Fibroblast of skin of left biceps (primary cell): ENCODE measurements around the gene SULF2.
A peak's percentile ranks its signal among the peaks of the same experiment; 100 is the strongest.

Experiments used
- DNase-seq, 2 experiments: peaks; one replicate each; pipeline ENCODE4 v3.0.0-alpha.2; 2013; ENCODE audit warnings: low read depth in 2 of 2

The SULF2 gene

GRCh38 chr20:47737923-47738322 lies 47.4 kb downstream of the SULF2 start:
- no peak for DNase-seq

- DNase-seq = no peak
These were observed 48.6 kb downstream of the SULF2 start for GRCh38 chr20:47736570-47737152.

- DNase-seq = no peak
These were observed 49.6 kb downstream of the SULF2 start for GRCh38 chr20:47735412-47736400.

DNA sequence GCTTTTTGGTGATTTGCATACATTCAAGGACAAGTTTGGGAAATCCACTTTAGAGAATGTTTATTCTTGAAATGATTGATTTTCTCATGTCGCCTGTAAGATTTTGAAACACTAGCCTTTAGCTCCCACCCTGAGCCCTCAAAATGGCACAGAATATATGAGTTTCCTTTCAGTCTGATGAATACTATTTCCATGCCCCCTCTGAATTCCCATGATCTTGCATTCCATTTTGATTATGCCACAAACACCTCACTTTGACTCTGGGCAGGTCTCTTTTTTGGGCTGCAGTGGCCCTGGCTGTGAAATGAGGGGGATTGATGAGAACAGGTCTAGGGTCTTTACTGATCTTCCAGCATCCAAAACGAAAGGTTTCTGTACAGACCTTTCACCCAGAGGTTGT lies 50.4 kb downstream of the SULF2 start:
- no peak for DNase-seq

DNA sequence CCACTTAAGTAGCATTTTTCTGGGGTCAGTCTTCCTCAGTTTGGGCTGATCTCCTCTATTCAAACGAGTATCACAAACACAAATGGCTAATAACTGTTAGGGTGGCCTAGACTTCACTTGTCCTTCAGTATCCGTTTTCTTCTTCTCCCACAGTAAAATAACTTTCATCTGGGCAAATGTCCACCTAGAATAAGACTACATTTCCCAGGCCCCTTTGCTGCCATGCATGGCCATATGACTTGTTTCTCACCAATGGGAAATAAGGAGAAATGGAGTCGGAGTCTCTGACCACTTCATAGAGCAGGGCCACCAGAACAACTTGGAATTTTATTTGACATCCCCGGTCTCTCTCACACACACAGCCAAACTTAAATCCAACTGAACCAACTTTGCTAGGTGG lies 51.4 kb downstream of the SULF2 start:
- no peak for DNase-seq

GRCh38 chr20:47730744-47731143 lies 54.5 kb downstream of the SULF2 start:
- no peak for DNase-seq

- no peak for DNase-seq
These were observed 55.8 kb downstream of the SULF2 start for GRCh38 chr20:47729472-47729871.

- no peak for DNase-seq
These were observed 57.3 kb downstream of the SULF2 start for GRCh38 chr20:47727909-47728361.

GRCh38 chr20:47727170-47727880 lies 58.0 kb downstream of the SULF2 start:
- no peak for DNase-seq

DNA sequence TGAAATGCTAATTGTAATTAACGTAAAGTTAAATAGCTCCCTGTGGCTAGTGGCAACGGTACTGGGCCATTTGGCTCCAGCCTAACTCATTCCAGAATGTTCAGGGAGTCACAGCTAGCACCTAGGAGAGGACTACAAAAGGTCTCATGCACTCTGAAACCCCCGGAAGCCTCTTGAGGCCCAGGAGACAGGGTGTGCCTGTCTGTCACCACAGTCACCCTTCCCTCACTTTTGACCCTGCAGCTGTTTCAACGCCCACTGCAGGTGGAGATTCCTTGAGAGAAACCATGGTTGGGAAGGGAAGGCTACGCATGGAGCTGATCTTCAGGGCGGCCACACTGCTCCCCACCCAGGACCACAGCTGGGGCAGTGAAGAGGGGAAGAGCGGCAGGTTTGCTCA lies 58.6 kb downstream of the SULF2 start:
- DNase-seq = no peak

DNA sequence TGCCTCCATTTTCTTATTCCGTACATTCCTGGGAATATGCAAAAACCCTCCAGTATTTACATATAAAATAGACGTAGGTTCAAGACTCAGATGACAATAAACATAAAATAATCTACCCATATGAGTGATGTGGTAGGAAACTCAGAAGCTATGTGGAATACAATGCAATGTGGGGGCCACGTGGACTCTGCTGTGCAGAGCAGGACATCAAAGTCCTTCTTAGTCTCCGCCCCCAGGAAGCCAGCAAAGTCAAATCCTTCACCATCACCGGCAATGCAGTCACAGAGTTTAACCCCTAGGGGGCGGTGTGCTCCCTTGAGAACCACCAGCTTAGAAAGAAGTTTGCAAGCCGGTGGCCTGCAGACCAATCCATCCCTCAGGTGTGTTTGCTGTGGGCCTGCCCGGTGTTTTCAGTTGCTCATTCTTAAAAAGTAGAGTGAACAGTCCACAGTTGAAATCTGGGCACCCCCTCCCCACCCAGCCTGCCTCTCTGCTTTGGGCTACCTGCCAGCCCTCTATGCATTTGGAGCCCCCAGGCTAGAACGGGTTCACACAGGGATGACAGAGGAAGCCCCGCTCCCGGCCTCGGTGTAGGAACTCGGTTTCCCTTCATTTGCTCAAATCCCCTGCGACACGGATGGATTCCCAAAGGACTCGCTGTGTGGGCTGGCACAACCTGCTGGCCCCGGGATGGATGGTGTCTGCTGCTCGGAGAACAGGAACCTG lies 59.9 kb downstream of the SULF2 start:
- peak; percentile 54 to 57 for DNase-seq

- DNase-seq = no peak
These were observed 60.4 kb downstream of the SULF2 start for GRCh38 chr20:47724910-47725247.

DNA sequence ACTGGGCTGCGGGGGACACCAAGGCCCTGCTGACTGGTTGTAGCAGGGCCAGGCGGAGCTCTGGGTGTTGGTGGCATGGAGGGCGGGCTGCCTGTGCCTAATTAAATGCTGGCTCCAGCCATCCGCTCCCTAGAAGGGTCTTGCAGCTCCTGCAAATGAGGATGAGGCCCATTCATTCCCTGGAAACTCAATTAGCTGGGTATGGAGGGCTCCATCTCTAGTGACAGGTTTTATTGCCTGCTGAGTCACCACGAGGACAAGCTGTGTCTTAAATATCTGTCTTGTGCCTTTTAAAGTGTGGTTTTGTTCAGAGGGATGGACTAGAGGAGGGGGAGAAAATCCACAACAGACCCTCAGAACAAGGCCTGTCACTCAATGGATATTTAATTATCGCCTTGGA lies 60.9 kb downstream of the SULF2 start:
- DNase-seq = no peak

GRCh38 chr20:47723322-47723721 lies 62.0 kb downstream of the SULF2 start:
- no peak for DNase-seq

DNA sequence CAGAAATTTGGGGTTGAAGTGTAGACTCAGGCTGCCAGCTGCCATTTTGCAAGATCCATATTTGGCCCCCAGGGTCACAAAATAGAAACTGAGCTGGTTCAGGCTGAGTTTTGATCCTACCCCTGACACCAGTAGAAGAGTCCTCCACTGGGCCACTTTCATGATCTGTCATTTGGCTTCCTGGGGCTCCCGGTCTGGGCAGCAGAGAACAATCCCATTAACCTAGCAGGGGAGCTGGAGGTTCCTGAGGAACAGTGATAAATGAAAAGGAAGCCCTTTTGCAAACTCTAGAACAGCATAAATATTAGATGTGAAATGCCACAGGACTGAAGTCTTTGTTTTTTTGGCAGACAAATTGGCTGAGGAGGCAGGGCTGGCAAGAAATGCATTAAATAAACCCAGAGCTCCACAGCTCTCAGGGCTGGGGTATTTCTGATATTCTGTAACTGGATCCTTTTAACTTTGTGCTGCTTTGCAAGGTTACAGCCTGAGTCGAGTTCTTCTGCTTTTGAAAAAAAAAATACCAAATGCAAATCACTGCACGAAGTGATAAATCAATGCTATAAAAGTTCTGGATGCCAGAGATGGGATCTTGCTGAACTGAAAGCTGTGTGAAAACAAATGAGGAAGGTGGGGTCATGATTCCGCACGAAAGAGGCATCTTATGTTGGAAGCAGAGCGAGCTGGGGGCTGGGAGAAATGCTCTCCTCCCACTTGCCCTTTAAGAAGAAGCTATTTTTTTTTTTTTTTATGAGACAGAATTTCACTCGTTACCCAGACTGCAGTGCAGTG lies 64.4 kb downstream of the SULF2 start:
- peak; percentile 71 to 76 for DNase-seq

GRCh38 chr20:47719625-47720024 lies 65.7 kb downstream of the SULF2 start:
- DNase-seq = no peak

- no peak for DNase-seq
These were observed 66.1 kb downstream of the SULF2 start for GRCh38 chr20:47719211-47719610.

GRCh38 chr20:47718398-47718797 lies 66.9 kb downstream of the SULF2 start:
- no peak for DNase-seq

DNA sequence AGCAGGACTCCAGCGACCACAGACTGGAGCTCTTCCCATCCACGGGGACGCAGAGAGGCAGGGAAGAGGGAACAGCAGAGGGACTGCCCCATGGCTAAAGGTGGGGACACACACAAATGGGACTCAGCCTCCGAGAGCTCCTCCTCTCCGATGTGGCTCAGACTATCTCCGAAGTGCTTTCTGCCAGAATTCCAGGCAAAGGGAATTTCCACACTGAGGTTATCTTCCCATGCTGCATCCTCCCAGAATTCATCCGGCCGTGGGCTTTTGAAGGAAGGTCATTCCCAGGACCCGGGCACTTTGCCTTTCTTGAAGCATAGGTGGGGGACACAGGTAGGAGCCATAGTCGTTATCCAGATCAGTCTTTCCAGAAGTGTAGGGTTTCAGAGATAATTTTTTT lies 67.9 kb downstream of the SULF2 start:
- no peak for DNase-seq

DNA sequence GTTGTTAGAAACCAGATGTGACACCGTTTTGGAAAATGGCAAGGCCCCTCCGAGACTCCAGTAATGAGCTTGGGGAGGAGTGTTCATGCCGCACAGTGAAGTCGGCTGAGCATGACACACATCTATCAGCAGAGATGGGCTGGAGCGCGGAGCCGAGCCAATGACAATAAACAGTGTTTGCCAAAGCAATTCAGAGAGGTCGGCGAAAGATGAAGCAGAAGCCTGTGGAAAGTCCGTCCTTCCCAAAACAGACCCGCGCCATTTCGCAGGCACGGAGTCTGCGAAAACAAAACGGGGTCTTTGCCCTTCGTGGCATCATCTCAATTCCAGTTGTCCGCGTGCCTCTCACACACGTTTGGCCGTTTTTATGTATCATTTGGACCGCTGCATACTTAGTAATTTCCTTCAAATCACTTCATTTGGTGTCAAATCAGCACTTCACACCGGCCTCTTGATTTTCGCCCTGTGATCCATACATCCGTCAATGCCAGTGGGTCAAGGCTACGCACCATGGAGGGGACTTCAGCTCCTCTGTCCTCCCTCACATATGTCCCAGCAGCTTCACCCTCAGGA lies 71.3 kb downstream of the SULF2 start:
- DNase-seq = peak in 1 of 2 experiments; percentile 15

DNA sequence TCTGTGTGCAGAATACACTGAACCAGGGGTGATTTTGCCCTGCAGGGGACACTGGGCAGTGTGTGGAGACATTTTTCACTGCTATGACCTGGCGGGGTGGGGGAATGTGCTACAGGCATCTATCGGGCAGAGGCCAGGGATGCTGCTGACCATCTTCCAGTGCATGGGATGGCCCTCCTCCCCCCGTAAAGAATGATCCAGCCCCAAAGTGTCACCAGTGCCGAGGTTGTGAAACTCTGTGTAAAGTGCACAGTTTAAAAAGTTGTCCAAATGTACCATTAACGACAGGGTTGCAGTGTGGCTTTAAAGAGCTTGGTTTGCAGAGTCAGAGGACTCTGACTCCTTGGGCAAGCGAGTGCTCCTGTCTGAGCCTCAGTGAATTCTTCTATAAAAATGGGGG lies 72.1 kb downstream of the SULF2 start:
- DNase-seq = no peak
